ENCODE measurements around the gene TNPO3. TPM values are rescaled to one million over a fixed set of nuclear protein-coding genes. Genes with fewer than 3 reads are reported as not detected.

Gene TNPO3
- total and polyA plus RNA-seq, 10 of the 15 experiments (the other 5 are each of a cell fraction or from before 2014, with no cell fraction given), result 17.6 to 91.8 (median 65.9) TPM

GRCh38 chr7:129054438-129055293, at the start of gene TNPO3 (continued):
- TF ChIP-seq IKZF1 (conservative IDR thresholded peaks at IDR 0.05) (peak; percentile 95), USF2 (IDR thresholded peaks at IDR 0.05; ENCODE audit: borderline replicate concordance, low read depth, low read length) (no peak), TCF7 (IDR thresholded peaks at IDR 0.05; ENCODE audit: borderline replicate concordance) (peak; percentile 52; the same call in 1 of the 2 replicates), EP300 (IDR thresholded peaks at IDR 0.05; ENCODE audit: borderline replicate concordance in 1 of 2, control insufficient read depth in 1 of 2, low read depth in 2 of 2, low read length in 2 of 2) (no peak), ZBTB40 (IDR thresholded peaks at IDR 0.05; ENCODE audit: borderline replicate concordance) (peak; percentile 100), REST (IDR thresholded peaks at IDR 0.05; ENCODE audit: low read depth, low read length) (peak; percentile 42; the same call in 1 of the 2 replicates), ZSCAN29 (IDR thresholded peaks at IDR 0.05) (peak; percentile 14; the same call in 1 of the 2 replicates), POLR2A (IDR thresholded peaks at IDR 0.05; ENCODE audit: low read depth, low read length) (peak; percentile 97), FOS (IDR thresholded peaks at IDR 0.05; ENCODE audit: borderline replicate concordance, extremely low read depth, insufficient read length) (no peak), ZBTB11 (CRISPR knock-in tag; IDR thresholded peaks at IDR 0.05) (peak; percentile 93), ELK1 (IDR thresholded peaks at IDR 0.05; ENCODE audit: low read depth, low read length) (peak; percentile 97), YY1 (IDR thresholded peaks at IDR 0.05; ENCODE audit: low read depth, low read length) (peak; percentile 95), SPI1 (IDR thresholded peaks at IDR 0.05; ENCODE audit: borderline replicate concordance, insufficient read depth, low read depth, low read length) (peak; percentile 21; the same call in 1 of the 2 replicates), BMI1 (IDR thresholded peaks at IDR 0.05; ENCODE audit: borderline replicate concordance) (no peak)
